ENCODE data around the gene CPTP. TPM values are rescaled to one million over a fixed set of nuclear protein-coding genes. Genes with fewer than 3 reads are reported as not detected.
A peak's percentile ranks its signal among the peaks of the same experiment; 100 is the strongest.

CPTP gene
- total RNA-seq, 3 donors from 2014 or later (not counting 1 experiment from before 2014, with no cell fraction given) = 8.0 to 14.6 (median 12.3) TPM

DNA sequence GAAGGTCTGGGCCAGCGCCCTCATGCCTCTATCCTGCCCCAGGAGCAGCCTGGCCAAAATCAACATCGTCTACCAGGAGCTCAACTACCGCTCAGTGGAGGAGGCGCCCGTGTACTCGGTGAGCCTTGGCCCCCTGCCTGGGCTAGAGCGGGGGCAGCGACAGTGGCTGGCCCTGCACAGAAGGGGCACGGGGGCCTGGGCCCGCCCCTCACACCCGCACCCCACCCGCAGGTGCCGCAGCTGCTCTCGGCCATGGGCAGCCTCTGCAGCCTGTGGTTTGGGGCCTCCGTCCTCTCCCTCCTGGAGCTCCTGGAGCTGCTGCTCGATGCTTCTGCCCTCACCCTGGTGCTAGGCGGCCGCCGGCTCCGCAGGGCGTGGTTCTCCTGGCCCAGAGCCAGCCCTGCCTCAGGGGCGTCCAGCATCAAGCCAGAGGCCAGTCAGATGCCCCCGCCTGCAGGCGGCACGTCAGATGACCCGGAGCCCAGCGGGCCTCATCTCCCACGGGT, 33.5 kb upstream of the CPTP start:
- H3K36me3 Mint-ChIP-seq = no peaks in the 10 kb centered on the region
- WGBS (ENCODE audit: insufficient coverage) = 87% methylated on average over 28 of the region's 28 CpGs
- Histone ChIP-seq H3K27ac (ENCODE audit: low read length) (no peak overlapping the region), H3K4me3 (ENCODE audit: low read length) (no peak overlapping the region), H3K36me3 (ENCODE audit: control insufficient read depth, insufficient read depth, low read length) (no peaks in the 10 kb centered on the region), H3K4me1 (ENCODE audit: control insufficient read depth, insufficient read depth, low read length) (no peaks in the 10 kb centered on the region), H3K9me3 (ENCODE audit: control insufficient read depth, insufficient read depth, low read length) (no peaks in the 10 kb centered on the region), H3K27me3 (ENCODE audit: control insufficient read depth, insufficient read depth, low read length) (no peaks in the 10 kb centered on the region)
- TF ChIP-seq, protein P1, sequence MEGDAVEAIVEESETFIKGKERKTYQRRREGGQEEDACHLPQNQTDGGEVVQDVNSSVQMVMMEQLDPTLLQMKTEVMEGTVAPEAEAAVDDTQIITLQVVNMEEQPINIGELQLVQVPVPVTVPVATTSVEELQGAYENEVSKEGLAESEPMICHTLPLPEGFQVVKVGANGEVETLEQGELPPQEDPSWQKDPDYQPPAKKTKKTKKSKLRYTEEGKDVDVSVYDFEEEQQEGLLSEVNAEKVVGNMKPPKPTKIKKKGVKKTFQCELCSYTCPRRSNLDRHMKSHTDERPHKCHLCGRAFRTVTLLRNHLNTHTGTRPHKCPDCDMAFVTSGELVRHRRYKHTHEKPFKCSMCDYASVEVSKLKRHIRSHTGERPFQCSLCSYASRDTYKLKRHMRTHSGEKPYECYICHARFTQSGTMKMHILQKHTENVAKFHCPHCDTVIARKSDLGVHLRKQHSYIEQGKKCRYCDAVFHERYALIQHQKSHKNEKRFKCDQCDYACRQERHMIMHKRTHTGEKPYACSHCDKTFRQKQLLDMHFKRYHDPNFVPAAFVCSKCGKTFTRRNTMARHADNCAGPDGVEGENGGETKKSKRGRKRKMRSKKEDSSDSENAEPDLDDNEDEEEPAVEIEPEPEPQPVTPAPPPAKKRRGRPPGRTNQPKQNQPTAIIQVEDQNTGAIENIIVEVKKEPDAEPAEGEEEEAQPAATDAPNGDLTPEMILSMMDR (IDR thresholded peaks at IDR 0.05) = no peak
- H3K4me3 Mint-ChIP-seq = no peak overlapping the region
- H3K27ac Mint-ChIP-seq = no peak overlapping the region
- peaks cover 0 to 3% of the 10 kb centered on the region in 2 donors for H3K27me3 Mint-ChIP-seq (ENCODE audit: low read depth in 2 of 2)
- DNase-seq (no peak), ATAC-seq (no peak)
- no peaks in the 10 kb centered on the region for H3K9me3 Mint-ChIP-seq
- intact Hi-C loops (cut with micrococcal nuclease) = loop anchor here (2.0 to 5.0 kb wide), 2 partner anchors 168 to 309 kb away; partner anchors contain the start of gene PERM1
- peaks cover 0 to 5% of the 10 kb centered on the region in 2 donors for H3K4me1 Mint-ChIP-seq

DNA sequence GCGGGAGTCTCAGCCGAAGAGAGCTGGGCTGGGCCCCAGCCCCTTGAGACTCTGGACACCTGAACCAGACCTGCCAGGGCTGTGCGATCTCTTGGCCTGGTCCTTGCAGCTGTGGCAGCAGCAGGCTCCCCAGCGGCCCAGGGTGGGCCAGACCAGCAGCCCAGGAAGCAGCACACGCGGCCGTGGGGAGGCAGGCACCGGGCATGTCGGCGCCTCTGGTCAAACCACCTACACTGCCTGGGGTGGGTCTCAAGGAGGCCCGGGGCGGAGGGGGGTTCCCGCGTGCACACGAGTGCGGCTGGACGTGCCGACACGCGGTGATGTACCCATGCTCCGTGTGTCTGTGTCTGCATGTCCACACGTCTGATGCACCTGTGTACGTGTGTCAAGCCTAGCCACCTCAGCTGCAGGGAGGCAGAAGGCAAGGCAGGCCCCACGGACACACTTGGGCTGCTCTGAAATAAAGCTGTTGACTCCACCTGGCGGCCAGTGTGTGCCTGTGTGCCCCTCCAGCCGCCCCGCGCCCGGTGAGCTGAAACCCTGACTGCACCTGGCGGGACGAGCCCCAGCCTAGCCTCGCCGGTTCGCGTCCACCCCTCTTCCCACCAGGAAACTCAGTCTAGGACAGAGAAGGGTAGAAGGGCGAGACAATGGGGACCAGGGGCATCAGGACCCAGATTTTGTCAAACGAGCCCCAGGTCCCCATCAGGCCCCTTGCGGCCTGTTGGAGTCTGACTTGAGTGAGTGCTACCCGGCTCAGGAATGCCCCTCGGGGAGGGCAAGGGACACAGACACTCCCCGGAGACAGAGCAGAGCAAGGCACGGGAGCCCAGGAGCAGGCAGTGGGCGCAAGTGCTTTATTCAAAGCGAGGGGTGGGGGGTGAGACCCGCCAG, 32.8 kb upstream of the CPTP start:
- H3K27me3 Mint-ChIP-seq (ENCODE audit: low read depth in 2 of 2) = peaks cover 0 to 3% of the 10 kb centered on the region in 2 donors
- no peaks in the 10 kb centered on the region for H3K9me3 Mint-ChIP-seq
- intact Hi-C loops (cut with micrococcal nuclease) = loop anchor here (2.0 to 5.0 kb wide), 2 partner anchors 169 to 309 kb away; partner anchors contain the start of gene PERM1
- DNase-seq = peak; percentile 56 to 84
- Histone ChIP-seq H3K27me3 (ENCODE audit: control insufficient read depth, insufficient read depth, low read length) (no peaks in the 10 kb centered on the region), H3K36me3 (ENCODE audit: control insufficient read depth, insufficient read depth, low read length) (no peaks in the 10 kb centered on the region), H3K4me3 (ENCODE audit: low read length) (no peak overlapping the region), H3K9me3 (ENCODE audit: control insufficient read depth, insufficient read depth, low read length) (no peaks in the 10 kb centered on the region), H3K27ac (ENCODE audit: low read length) (no peak overlapping the region), H3K4me1 (ENCODE audit: control insufficient read depth, insufficient read depth, low read length) (no peaks in the 10 kb centered on the region)
- no peaks in the 10 kb centered on the region for H3K36me3 Mint-ChIP-seq
- H3K4me1 Mint-ChIP-seq = peaks cover 0 to 5% of the 10 kb centered on the region in 2 donors
- TF ChIP-seq, protein P1 (IDR thresholded peaks at IDR 0.05) = peak; percentile 57
- no peak overlapping the region for H3K4me3 Mint-ChIP-seq
- peak in 2 of 3 donors; percentile 77 to 82 for ATAC-seq
- WGBS (ENCODE audit: insufficient coverage) = 66% methylated on average over 45 of the region's 45 CpGs
- H3K27ac Mint-ChIP-seq = no peak overlapping the region

DNA sequence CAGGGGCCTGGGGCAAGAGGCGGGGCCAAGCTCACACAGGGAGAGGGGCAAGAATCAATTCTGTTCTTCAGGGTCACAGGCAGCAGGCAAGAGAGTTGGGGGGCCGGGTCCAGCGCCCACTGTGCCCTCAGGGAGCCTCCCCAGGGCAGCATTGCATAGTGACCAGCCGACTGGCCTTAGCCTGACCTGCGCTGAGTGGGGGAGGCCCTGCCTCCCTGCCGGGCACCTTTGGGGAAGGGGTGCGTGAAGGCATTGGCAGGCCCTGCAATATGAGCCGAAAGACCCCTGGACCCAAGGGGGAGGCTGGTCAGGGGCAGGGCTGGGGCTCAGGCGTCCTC, 32.2 kb upstream of the CPTP start:
- no peak overlapping the region for H3K4me3 ChIP-seq (ENCODE audit: low read length)
- TF ChIP-seq, protein P1 (IDR thresholded peaks at IDR 0.05) = no peak
- H3K4me1 Mint-ChIP-seq = peaks cover 0 to 5% of the 10 kb centered on the region in 2 donors
- H3K4me1 ChIP-seq (ENCODE audit: control insufficient read depth, insufficient read depth, low read length) = no peaks in the 10 kb centered on the region
- whole genome bisulfite sequencing (ENCODE audit: insufficient coverage) = 93% methylated on average over 9 of the region's 9 CpGs
- no peaks in the 10 kb centered on the region for H3K9me3 Mint-ChIP-seq
- no peak for DNase-seq
- no peak for ATAC-seq
- no peak overlapping the region for H3K4me3 Mint-ChIP-seq
- intact Hi-C loops (cut with micrococcal nuclease) = loop anchor here (5.0 kb wide), 1 partner anchor 310 kb away; the partner anchor contains the start of gene PERM1
- H3K27ac Mint-ChIP-seq = no peak overlapping the region
- no peak overlapping the region for H3K27ac ChIP-seq (ENCODE audit: low read length)
- peaks cover 0 to 3% of the 10 kb centered on the region in 2 donors for H3K27me3 Mint-ChIP-seq (ENCODE audit: low read depth in 2 of 2)
- H3K9me3 ChIP-seq (ENCODE audit: control insufficient read depth, insufficient read depth, low read length) = no peaks in the 10 kb centered on the region
- no peaks in the 10 kb centered on the region for H3K27me3 ChIP-seq (ENCODE audit: control insufficient read depth, insufficient read depth, low read length)
- H3K36me3 Mint-ChIP-seq = no peaks in the 10 kb centered on the region
- no peaks in the 10 kb centered on the region for H3K36me3 ChIP-seq (ENCODE audit: control insufficient read depth, insufficient read depth, low read length)
